Ishikawa (cell line): ENCODE measurements around the gene CRTC3.

Experiments used
- CEBPB ChIP-seq: IDR thresholded peaks from 2 replicates; pipeline ENCODE4 v1.6.1; 2012
- EGR1 ChIP-seq: IDR thresholded peaks from 2 replicates; pipeline ENCODE4 v1.6.1; 2012
- RAD21 ChIP-seq: IDR thresholded peaks from 2 replicates; pipeline ENCODE4 v1.6.1; 2012; ENCODE audit warnings: low read depth
- TF ChIP-seq, protein P1 (sequence below): IDR thresholded peaks from 2 replicates; pipeline ENCODE4 v1.6.1; 2012; ENCODE audit warnings: low read depth, mild to moderate bottlenecking

DNA sequence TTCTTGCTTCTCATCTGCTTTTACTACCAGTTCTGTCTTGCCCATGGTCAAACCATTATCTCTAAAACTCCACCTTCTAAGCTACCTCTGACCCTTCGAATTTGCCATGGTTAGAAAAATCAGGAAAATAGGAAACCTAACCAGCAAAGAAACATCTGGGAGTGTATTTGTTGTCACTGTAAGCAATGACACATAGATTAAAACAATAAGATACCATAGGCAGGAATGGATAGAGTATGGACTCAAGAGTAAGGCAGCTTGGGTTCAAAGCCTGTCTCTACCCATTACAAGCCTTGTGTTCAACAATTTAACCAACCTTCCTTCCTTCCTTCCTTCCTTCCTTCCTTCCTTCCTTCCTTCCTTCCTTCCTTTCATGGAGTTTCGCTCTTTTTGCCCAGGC, 34.9 kb downstream of the CRTC3 start:
- no peak for TF ChIP-seq EGR1
- no peak for TF ChIP-seq CEBPB
- TF ChIP-seq, protein P1, sequence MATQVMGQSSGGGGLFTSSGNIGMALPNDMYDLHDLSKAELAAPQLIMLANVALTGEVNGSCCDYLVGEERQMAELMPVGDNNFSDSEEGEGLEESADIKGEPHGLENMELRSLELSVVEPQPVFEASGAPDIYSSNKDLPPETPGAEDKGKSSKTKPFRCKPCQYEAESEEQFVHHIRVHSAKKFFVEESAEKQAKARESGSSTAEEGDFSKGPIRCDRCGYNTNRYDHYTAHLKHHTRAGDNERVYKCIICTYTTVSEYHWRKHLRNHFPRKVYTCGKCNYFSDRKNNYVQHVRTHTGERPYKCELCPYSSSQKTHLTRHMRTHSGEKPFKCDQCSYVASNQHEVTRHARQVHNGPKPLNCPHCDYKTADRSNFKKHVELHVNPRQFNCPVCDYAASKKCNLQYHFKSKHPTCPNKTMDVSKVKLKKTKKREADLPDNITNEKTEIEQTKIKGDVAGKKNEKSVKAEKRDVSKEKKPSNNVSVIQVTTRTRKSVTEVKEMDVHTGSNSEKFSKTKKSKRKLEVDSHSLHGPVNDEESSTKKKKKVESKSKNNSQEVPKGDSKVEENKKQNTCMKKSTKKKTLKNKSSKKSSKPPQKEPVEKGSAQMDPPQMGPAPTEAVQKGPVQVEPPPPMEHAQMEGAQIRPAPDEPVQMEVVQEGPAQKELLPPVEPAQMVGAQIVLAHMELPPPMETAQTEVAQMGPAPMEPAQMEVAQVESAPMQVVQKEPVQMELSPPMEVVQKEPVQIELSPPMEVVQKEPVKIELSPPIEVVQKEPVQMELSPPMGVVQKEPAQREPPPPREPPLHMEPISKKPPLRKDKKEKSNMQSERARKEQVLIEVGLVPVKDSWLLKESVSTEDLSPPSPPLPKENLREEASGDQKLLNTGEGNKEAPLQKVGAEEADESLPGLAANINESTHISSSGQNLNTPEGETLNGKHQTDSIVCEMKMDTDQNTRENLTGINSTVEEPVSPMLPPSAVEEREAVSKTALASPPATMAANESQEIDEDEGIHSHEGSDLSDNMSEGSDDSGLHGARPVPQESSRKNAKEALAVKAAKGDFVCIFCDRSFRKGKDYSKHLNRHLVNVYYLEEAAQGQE: no peak
- no peak for TF ChIP-seq RAD21
